ENCODE data around the gene OLFML3.

OLFML3 gene, protein sequence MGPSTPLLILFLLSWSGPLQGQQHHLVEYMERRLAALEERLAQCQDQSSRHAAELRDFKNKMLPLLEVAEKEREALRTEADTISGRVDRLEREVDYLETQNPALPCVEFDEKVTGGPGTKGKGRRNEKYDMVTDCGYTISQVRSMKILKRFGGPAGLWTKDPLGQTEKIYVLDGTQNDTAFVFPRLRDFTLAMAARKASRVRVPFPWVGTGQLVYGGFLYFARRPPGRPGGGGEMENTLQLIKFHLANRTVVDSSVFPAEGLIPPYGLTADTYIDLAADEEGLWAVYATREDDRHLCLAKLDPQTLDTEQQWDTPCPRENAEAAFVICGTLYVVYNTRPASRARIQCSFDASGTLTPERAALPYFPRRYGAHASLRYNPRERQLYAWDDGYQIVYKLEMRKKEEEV

DNA sequence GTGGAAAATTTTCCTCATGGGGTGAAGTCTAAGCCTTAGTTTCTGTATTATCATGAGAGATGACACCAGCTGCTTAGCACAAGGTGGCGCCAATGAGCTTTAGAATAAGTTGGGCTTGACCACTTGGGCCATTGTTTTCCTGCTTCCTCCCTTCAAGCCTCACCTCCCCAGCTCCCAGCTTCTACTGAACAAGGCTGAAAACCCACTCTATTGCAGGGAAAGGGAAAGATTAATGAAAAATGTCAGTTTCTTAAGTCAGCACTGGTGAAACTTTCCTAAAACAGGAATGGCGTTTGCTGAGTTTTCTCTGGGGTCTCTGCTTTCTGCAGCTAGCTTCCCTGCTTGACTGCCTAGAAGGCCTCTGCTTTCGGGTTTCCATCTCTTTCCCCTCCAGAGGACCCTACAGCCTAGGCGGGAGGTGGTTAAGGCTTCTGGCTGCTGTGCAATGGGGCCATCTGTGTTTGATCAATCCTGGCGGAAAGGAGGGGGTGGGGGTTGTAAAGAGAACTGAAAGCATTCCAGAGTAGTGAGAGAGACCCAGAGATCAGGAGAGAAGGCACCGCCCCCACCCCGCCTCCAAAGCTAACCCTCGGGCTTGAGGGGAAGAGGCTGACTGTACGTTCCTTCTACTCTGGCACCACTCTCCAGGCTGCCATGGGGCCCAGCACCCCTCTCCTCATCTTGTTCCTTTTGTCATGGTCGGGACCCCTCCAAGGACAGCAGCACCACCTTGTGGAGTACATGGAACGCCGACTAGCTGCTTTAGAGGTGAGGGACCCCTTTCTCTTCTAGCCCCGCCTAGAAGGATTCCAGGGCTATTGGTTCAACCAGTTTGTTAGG, at the start of gene OLFML3:
Gene OLFML3, plus strand, starts transcription at position 612 of the 840 bp plus-strand sequence. Its CDS starts 43 bp downstream, at position 655.
- DNase-seq (ENCODE audit: low read depth in 1 of 2, low spot score in 1 of 2), result peak in 1 of 2 donors; percentile 27

DNA sequence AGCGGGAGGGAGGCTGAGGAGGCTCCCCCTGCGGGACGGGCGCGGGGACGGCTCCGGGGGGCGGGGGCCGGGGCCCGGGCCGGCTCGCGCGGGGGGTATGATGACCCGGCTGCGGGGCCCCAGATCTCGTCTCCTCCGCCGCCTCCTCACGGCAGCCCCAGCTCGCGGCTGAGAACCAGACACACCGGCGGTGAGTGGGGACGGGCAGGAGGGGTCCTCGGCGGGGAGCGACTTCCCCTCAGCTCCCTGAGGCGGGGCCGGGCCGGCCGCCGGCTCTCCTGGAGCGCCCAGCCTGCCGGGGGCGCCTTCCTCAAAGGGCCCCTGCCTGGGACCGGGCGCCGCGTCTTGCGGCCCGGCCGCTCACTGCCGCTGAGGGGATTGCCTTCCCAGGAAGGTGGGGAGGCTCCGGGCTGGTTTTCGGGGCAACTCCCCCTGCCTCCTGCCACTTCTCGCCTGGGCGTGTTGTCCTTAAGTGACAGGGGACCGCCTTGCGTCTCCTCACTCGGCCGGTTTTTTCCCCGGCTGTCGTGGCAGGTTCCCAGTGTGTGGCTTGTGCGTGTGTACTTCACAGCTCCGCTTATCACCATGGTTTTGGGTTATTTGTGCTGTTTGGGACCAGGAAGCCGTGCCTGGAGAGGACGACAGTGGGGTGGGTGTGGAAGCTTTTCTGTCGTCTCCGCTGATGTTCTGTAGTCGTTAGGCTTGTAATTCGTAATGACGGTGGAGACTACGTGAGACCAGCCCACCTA, 49.4 kb upstream of the OLFML3 start:
- DNase-seq (ENCODE audit: low read depth in 1 of 2, low spot score in 1 of 2), result peak; percentile 32 to 57

DNA sequence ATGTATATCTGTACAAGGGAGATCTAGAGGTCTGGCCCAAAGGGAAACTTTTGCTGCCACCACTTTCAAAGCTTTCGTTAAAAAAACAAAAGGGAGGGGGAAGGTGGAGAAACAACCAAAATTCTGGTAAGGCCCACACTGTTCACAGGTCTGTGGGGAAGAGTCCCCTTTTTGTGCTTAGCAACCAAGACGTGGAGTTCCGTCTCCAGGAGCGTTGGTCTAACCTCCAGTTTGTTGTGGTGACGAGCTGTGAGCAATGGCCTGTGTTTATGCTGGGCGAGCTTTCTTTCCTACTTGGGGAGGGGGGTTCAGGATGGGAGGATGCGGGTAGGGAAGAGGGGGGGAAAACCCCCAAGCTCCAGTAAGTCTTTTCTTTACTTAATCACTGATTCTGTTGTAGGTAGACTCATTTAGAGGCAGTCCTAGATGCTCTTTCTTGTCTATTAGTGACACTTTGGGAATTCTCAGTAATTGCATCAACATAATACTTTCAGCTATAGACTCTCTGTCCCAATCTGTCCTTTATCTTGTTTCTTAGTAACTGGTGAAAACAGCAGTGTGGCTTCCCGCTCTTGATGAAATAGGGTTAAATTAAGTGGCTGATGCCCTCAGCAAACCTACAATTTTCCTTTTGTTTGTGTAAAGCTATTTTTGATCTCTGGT, 48.6 kb upstream of the OLFML3 start:
- peak in 1 of 2 donors; percentile 41 for DNase-seq (ENCODE audit: low read depth in 1 of 2, low spot score in 1 of 2)

DNA sequence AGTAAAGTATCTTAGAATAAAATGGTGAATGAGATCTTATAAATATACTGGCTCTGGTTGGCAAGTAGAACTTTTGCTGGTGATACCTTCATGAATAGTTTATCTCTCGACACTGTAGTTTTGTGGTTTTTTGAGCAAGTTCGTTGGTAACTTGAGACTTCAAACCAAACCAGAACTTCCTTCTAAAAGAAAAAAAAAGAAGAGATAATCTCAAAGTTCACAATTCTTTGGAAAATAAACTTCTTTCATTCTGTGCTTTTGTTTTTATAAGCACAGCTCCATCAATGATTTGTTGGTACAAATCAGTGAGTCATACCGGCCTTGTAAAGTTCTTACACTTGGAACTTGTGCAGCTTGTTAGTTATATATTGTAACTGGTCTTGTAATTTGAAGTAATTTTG, 47.8 kb upstream of the OLFML3 start:
- no peak for DNase-seq (ENCODE audit: low read depth in 1 of 2, low spot score in 1 of 2)

DNA sequence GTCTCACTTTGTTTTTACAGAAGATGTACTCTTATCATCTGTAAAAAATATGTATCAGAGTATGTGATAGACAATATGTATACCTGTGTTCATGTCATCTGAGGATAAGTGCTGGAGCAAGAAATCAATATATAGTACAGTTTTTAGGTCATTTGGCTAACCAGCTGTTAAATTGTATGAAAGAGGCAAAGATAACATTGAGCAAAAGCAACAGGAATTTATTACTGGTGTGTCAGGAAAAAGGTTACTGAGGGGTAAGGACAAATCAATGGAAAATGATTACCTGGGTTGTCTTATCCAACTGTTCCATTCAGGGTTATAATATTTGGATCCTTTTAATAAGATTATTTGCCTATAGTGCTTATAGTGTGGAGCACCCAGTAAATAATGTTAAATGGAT, 45.3 kb upstream of the OLFML3 start:
- no peak for DNase-seq (ENCODE audit: low read depth in 1 of 2, low spot score in 1 of 2)

DNA sequence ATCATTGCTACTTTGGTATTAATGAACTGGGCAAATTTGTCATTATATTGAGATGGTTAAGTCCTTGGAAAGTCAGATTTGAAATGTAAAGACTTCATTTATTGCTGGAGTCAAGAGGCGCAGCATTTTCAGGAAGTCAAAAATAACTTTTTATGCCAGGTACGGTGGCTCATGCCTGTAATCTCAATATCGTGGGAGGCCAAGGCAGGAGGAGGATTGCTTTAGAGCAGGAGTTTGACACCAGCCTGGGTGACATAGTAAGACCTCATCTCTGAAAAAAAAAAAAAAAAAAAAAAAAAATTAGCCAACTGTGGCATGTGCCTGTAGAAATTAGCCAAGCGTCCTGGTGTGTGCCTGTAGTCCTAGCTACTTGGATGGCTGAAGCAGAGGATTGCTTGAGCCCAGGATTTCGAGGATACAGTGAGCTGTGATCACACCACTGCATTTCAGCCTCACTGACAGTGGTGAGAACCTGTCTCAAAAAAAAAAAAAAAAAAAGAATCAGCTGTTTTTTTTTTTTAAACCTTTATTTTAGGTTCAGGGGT, 44.7 kb upstream of the OLFML3 start:
- DNase-seq (ENCODE audit: low read depth in 1 of 2, low spot score in 1 of 2), result no peak

DNA sequence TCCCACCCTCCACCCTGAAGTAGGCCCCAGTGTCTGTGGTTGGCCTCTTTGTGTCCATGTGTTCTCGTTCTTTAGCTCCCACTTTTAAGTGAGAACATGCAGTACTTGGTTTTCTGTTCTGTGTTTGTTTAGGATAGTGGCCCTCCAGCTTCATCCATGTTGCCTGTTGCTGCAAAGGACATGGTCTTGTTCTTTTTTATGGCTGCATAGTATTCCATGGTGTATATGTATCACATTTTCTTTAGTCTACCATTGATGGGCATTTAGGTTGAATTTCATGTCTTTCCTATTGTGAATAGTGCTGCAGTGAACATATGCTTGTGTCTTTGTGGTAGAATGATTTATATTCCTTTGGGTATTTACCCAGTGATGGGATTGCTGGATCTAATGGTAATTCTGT, 44.1 kb upstream of the OLFML3 start:
- no peak for DNase-seq (ENCODE audit: low read depth in 1 of 2, low spot score in 1 of 2)

DNA sequence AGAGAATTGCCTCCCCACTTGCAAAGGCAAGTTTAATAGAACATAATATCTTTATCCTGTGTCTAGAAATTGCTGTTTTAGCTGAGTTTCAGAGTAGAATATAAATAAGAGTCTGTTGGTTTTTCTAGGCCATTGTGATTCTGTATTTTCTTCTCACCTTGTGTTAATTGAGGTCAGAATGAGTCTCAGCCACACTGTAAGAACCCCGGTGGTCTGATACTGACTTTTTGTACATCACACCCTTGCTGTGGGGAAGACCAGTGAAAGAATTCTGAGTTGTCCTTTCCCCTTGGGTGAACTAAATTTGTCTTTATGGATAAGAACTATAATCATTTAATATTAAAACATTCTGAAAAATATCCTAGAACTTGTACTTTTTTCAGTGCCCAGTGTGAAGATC, 43.3 kb upstream of the OLFML3 start:
- no peak for DNase-seq (ENCODE audit: low read depth in 1 of 2, low spot score in 1 of 2)

DNA sequence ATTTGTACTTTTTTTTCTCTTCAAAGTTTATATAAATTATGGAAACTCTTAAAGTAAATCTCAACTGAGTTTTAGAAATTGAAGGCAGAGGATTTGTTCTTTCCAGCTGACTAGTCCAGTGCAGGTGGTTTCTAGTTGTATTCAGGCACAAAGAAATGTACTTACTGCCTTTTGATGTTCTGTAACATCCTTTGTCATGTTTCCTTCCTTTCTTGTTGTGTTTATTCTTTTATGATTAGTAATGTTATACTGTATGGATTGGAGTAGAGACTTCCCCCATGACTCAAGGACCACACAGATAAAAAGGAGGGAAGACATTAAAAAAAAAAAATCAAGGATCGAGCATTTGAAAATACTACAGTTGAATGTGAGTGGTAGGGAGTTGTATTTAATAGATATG, 42.1 kb upstream of the OLFML3 start:
- no peak for DNase-seq (ENCODE audit: low read depth in 1 of 2, low spot score in 1 of 2)

DNA sequence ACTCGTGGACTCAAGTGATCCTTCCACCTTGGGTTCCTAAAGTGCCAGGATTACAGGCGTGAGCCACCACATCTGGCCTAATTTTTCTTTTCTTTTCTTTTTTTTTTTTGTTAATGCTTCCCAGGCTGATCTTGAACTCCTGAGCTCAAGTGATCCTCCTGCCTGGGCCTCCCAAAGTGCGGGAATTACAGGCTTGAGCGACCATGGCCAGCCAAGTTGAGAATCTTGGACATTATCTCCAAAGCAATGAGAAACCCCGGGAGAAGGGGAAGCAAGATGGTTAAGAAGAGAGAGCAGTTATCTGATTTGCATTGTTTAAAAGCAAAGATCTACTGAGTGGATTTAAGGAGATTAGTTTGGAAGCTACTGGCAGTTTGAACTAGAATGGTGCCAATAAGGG, 41.1 kb upstream of the OLFML3 start:
- no peak for DNase-seq (ENCODE audit: low read depth in 1 of 2, low spot score in 1 of 2)

DNA sequence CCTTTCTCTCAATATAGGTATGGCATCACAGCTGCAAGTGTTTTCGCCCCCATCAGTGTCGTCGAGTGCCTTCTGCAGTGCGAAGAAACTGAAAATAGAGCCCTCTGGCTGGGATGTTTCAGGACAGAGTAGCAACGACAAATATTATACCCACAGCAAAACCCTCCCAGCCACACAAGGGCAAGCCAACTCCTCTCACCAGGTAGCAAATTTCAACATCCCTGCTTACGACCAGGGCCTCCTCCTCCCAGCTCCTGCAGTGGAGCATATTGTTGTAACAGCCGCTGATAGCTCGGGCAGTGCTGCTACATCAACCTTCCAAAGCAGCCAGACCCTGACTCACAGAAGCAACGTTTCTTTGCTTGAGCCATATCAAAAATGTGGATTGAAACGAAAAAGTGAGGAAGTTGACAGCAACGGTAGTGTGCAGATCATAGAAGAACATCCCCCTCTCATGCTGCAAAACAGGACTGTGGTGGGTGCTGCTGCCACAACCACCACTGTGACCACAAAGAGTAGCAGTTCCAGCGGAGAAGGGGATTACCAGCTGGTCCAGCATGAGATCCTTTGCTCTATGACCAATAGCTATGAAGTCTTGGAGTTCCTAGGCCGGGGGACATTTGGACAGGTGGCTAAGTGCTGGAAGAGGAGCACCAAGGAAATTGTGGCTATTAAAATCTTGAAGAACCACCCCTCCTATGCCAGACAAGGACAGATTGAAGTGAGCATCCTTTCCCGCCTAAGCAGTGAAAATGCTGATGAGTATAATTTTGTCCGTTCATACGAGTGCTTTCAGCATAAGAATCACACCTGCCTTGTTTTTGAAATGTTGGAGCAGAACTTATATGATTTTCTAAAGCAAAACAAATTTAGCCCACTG, 38.7 kb upstream of the OLFML3 start:
- DNase-seq (ENCODE audit: low read depth in 1 of 2, low spot score in 1 of 2), result peak in 1 of 2 donors; percentile 21

DNA sequence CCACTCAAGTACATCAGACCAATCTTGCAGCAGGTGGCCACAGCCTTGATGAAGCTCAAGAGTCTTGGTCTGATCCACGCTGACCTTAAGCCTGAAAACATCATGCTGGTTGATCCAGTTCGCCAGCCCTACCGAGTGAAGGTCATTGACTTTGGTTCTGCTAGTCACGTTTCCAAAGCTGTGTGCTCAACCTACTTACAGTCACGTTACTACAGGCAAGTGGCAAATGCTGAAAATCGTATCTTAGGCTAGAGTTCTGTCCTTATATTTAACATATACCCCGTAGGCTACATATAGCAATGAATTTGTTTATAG, 38.1 kb upstream of the OLFML3 start:
- no peak for DNase-seq (ENCODE audit: low read depth in 1 of 2, low spot score in 1 of 2)

DNA sequence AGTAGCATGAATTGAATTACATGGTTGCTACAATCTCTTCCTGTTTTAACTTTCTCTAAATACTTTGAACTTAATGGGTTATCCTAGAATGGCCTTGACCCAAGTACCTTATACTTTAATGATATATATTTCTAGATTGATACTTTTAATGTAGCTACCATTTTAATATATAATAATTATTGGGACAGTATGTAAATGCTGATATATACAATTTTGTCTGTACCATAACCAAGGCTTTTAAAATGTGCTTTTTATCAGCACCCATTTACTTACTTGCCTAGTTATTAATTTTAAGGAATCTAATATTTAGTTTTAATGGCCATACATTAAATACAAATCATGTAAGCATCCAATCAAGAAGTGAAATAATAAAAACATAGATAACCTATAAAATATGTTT, 36.7 kb upstream of the OLFML3 start:
- DNase-seq (ENCODE audit: low read depth in 1 of 2, low spot score in 1 of 2), result no peak

DNA sequence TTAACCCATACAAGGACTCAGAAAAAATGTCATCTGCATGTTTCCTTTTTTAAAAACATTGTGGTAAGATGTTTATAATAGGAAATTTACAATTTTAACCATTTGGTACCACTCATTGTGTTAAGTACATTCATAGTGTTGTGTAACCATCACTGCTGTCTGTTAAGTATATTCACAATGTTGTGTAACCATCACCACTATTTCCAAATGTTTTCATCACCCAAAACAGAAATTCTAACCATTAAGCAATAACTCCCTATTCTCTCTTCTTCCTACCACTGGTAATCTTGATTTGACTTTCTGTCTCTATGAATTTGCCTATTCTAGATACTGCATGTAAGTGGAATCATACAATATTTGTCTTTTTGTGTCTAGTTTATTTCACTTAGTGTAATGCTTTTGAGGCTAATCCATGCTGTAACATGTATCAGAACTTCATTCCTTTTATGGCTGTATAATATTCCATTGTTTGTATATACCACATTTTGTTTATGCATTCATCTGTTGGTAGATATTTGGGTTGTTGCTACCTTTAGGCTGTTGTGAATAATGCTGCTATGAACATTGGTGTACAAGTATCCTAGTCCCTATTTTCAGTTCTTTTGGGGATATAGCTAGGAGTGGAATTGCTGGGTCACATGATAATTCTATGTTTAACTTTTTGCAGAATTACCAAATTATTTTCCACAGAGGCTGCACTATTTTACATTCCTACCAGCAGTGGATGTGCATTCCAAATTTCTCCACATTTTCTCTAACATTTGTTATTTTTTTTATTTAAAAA, 36.1 kb upstream of the OLFML3 start:
- no peak for DNase-seq (ENCODE audit: low read depth in 1 of 2, low spot score in 1 of 2)

DNA sequence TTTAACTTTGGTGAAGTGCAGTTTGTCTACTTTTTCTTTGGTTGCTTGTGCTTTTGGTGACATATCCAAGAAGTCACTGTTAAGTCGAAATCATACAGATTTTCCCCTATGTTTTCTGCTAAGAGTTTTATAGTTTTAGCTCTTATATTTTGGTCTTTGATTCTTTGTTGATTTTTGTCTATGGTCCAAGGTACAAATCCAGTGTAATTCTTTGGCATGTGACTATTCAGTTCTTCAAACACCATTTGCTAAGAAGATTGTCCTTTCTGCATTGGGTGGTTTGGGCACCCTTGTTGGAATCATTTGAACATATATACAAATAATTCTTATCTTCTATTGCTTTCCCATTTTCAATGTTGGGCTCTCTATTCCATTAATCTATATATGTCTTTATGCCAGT, 33.9 kb upstream of the OLFML3 start:
- DNase-seq (ENCODE audit: low read depth in 1 of 2, low spot score in 1 of 2), result no peak

DNA sequence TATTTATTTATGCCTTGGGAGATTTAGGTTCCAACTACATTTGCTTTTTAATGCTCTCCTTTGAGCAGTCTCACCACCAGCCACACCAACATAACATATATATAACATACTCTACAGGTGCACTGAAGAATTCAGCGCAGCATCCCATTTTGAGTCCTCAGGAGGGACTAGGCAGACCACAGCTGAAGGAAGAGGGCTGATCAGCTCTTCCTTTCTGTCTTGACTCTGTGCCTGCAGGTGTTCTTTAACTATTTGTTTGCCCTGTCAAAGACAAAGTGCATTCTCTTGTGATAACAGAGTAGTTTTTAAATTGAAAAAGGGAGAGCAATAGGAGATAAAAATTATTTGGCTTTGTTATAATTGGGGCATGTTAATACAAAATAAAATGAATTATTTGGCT, 33.2 kb upstream of the OLFML3 start:
- DNase-seq (ENCODE audit: low read depth in 1 of 2, low spot score in 1 of 2), result no peak

DNA sequence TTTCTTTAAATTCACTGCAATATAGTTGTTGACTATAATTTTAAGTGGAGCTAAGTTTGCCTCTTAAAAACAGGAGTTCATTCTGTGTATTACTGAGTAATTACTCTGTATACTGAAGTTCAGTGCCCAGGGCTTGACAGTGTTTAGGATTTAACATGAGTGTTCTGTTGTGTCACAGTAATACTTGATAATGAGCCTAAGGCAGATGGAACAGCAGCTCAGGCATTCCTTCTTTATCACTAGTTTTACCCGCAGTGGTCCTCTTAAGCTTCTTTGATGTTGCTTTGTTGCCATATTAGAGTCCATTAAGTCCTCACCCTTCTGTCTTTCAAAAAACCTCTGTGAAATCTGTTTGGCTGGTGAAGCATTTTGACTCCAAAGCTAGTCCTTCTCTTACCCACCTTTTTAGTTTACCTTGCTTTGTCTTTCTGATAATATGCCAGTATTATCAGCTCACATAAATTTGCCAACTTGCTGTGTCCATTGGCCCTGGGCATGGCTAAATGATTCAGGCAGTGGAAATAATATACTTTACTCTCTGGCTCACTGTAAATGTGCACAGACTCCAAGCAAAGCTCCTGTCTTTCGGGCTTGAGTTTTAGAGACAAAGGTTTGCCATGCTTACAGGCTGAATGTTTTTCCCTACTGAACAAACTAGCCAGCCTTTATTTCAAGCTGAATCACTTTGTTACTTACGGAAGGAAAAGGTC, 32.4 kb upstream of the OLFML3 start:
- no peak for DNase-seq (ENCODE audit: low read depth in 1 of 2, low spot score in 1 of 2)

DNA sequence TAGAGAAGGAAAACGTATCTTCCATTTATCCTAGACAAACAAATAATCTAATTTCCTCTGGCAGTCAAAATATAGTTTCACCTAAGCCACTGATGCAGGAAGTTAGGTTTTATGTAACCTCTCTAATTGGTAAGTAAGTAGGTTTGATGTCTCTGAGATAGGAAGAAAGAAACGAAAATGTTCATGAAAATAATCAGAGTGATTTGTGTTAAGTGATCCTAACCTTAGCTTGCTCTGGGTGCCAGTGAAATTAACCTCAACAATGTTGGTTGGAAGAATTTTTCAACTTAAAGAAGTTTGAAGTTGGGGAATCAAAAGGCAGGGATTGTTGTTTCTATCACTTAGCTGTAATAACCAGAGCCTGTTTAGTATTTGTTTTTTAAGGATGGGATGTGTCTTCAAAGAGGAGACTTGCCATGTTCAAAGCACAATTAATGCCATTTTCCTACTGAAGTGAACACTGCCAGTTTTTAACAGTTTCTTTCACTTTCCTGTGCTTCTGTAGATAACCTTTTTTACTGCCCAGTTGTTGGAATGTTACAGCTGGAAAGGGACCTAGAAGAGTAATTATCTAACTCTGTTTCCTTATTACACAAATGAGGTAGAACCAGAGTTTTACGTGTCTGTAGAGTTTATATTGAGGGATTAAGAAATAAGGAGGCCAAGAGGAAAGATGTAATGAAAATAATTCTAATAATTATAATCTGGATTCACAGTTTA, 31.7 kb upstream of the OLFML3 start:
- DNase-seq (ENCODE audit: low read depth in 1 of 2, low spot score in 1 of 2), result no peak

Data from activated CD4-positive, alpha-beta T cell treated with anti-CD3 and anti-CD28 coated beads, Interleukin-2, amount 50 U/mL, for 24 hours (primary cell).